Muscle layer of duodenum (tissue), 2 donors: ENCODE data around the gene CCDC172.
"Not testable (repeated sequence)": the region's sequence is repeated elsewhere in the genome, so short reads cannot be mapped to it uniquely, and the experiment has no call there.

Source experiments
- H3K27ac ChIP-seq: one replicate; pipeline ENCODE4 v1.7.0; 2013; ENCODE audit warnings: mild to moderate bottlenecking, low read length
- H3K27me3 ChIP-seq: one replicate; pipeline ENCODE4 v1.7.0; 2013; ENCODE audit warnings: low read depth, mild to moderate bottlenecking, control low read depth, low read length
- H3K36me3 ChIP-seq, 2 donors: one replicate each; pipeline ENCODE4 v1.7.0; 2013; ENCODE audit warnings: low read length in 2 of 2, control low read depth in 1 of 2, mild to moderate bottlenecking in 1 of 2; ENCODE audit not compliant: insufficient read depth in 2 of 2, control insufficient read depth in 1 of 2
- H3K4me1 ChIP-seq, 2 donors: one replicate each; pipeline ENCODE4 v1.7.0; 2013; ENCODE audit warnings: low read length in 2 of 2, mild to moderate bottlenecking in 2 of 2, control low read depth in 1 of 2, moderate library complexity in 1 of 2; ENCODE audit not compliant: insufficient read depth in 2 of 2, control insufficient read depth in 1 of 2
- H3K4me3 ChIP-seq, 2 donors: one replicate each; pipeline ENCODE4 v1.7.0; 2013; ENCODE audit warnings: low read length in 2 of 2, low read depth in 1 of 2, mild to moderate bottlenecking in 1 of 2
- H3K9me3 ChIP-seq, 2 donors: one replicate each; pipeline ENCODE4 v1.7.0; 2013; ENCODE audit warnings: low read length in 2 of 2, control low read depth in 1 of 2, mild to moderate bottlenecking in 1 of 2; ENCODE audit not compliant: control insufficient read depth in 1 of 2
- donor health status: healthy.

CCDC172 gene

DNA sequence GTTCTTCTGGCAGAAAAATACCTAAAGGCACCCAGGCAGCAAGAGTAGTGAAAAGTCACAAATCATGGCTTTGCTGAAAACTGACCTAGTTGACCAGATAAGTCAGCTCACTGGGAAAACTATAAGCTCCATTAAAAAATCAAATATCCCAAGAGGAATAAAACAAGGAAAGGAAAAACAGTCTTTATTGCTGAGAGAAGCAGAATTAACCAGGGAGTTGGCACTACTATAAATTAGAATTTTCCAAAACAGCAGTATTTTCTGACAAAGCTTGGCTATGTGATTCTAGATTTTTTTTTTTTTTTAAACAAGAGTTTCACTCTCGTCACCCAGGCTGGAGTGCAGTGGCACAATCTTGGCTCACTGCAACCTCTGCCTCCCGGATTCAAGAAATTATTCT, 12.6 kb downstream of the CCDC172 start:
- Histone ChIP-seq H3K36me3 (no peaks in the 10 kb centered on the region), H3K4me3 (no peak overlapping the region), H3K4me1 (no peaks in the 10 kb centered on the region), H3K9me3 (no peaks in the 10 kb centered on the region), H3K27ac (no peak overlapping the region), H3K27me3 (no peaks in the 10 kb centered on the region)

DNA sequence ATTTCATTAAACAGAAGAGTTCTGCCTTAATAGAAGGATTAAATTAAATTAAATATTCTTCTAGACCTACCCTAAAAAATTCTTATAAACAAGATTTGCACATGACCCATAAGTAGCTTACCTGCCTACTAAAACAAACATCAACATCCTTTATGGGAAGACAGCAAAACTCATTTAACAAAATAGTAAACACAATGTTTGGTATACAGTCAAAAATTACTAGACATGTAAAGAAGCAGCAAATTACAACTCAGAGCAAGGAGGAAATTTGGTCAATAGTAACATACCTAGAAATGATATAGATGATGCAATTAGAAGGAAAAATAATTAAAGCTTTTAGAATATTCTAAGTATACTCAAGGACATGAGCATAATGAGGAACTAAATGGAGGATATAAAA, 27.9 kb downstream of the CCDC172 start:
- H3K9me3 ChIP-seq, result peaks cover 0 to 4% of the 10 kb centered on the region in 2 donors
- H3K27ac ChIP-seq, result no peak overlapping the region
- H3K4me1 ChIP-seq, result no peaks in the 10 kb centered on the region
- no peaks in the 10 kb centered on the region for H3K36me3 ChIP-seq
- no peaks in the 10 kb centered on the region for H3K27me3 ChIP-seq
- H3K4me3 ChIP-seq, result no peak overlapping the region

DNA sequence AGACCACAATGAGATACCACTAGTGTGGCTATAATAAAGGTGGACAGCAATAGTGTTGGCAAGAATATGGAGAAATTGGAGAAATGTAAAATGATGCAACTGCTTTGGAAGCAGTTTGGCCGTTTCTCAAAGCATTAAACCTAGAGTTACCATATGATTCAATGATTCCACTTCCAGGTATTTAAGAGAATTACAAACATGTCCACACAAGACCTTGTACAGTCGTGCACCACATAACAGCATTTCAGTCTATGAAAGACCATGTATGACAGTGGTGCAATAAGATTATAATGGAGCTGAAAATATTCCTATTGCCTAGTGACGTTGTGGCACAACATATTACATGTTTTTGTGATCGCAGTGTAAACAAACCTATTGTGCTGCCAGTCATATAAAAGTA, 29.6 kb downstream of the CCDC172 start:
- H3K27me3 ChIP-seq, result no peaks in the 10 kb centered on the region
- H3K27ac ChIP-seq, result no peak overlapping the region
- no peak overlapping the region for H3K4me3 ChIP-seq
- H3K4me1 ChIP-seq, result no peaks in the 10 kb centered on the region
- peaks cover 0 to 4% of the 10 kb centered on the region in 2 donors for H3K9me3 ChIP-seq
- H3K36me3 ChIP-seq, result no peaks in the 10 kb centered on the region

DNA sequence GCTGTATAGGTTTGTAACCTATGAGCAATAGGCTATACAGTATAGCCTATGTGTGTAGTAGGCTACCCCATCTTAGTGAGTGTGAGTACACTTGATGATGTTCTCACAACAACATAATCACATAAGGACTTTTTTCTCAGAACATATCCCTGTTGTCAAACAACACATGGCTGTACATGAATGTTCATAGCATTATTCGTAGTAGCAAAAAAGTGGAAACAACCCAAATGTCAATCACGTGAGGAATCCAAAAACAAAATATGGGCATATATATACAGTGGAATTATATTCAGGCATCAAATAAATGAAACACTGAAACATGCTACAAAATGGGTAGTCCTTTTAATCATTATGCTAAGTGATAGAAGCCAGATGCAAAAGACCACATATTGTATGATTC, 31.1 kb downstream of the CCDC172 start:
- H3K4me1 ChIP-seq, result no peaks in the 10 kb centered on the region
- no peaks in the 10 kb centered on the region for H3K27me3 ChIP-seq
- no peak overlapping the region for H3K27ac ChIP-seq
- peaks cover 0 to 4% of the 10 kb centered on the region in 2 donors for H3K9me3 ChIP-seq
- no peaks in the 10 kb centered on the region for H3K36me3 ChIP-seq
- no peak overlapping the region for H3K4me3 ChIP-seq

DNA sequence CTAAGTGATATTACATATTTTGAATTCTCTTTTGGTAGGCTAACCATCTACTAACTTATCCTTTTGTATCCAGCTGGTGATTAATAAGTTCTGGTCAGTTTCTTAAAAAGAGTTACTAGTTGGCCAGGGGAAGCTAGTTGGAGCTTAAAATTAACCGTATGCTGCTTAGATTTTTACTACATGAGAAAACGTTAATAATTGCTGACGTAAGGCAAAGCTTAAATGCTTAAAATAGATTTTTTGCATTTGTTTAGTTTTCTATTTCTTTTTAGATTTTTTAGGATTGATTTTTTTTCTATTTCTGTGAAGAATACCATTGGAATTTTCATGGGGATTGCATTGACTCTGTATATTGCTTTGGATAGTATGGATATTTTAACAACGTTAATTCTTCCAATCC, 32.6 kb downstream of the CCDC172 start:
- peaks cover 0 to 4% of the 10 kb centered on the region in 2 donors for H3K9me3 ChIP-seq

DNA sequence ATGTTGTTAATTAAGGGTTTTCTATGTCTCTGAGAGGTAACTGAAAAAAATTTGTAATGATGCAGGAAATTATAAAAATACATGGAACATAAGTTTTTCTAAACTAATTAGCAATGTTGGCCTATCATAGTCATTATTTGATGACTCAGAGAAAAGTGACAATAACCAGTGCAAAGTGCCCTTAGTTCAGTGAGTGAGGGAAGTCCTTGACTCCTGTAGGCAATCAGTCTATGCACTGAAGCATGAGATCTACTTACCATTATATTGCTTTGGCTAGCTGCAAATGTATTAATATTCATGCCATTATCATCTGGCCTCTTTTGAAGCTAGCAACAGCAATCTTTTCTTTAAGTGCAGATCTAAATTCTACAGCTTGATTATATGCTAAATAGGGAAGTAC, 40.6 kb downstream of the CCDC172 start:
- no peak overlapping the region for H3K4me3 ChIP-seq
- no peaks in the 10 kb centered on the region for H3K36me3 ChIP-seq

More for the DNA sequence above, 32.6 kb downstream of the CCDC172 start:
- Histone ChIP-seq H3K4me1 (no peaks in the 10 kb centered on the region), H3K36me3 (no peaks in the 10 kb centered on the region), H3K4me3 (no peak overlapping the region), H3K27ac (no peak overlapping the region), H3K27me3 (no peaks in the 10 kb centered on the region)

DNA sequence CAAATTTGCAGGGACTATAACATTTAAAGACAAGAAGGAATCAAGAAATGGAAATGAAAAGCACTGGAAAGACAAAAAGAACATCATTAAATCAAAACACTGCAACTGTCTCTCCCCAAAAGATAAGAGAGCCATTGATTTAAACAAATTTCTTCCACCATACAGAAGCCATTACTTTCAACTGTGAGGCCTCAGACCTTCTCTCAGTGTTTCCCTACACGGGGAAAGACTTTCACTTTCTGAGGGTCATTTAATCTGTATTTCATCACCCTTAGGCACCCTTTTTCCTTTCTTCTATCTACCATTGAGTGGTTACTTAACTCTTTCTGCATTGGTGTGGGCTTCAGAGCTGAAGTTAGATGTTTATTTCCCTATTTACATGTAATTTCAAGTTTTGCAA, 47.5 kb downstream of the CCDC172 start:
- H3K4me3 ChIP-seq, result no peak overlapping the region
- no peaks in the 10 kb centered on the region for H3K27me3 ChIP-seq
- no peaks in the 10 kb centered on the region for H3K4me1 ChIP-seq
- H3K9me3 ChIP-seq, result no peaks in the 10 kb centered on the region
- H3K27ac ChIP-seq, result no peak overlapping the region
- no peaks in the 10 kb centered on the region for H3K36me3 ChIP-seq

More for the DNA sequence above, 40.6 kb downstream of the CCDC172 start:
- Histone ChIP-seq H3K27ac (no peak overlapping the region), H3K9me3 (no peaks in the 10 kb centered on the region), H3K4me1 (no peaks in the 10 kb centered on the region), H3K27me3 (no peaks in the 10 kb centered on the region)

DNA sequence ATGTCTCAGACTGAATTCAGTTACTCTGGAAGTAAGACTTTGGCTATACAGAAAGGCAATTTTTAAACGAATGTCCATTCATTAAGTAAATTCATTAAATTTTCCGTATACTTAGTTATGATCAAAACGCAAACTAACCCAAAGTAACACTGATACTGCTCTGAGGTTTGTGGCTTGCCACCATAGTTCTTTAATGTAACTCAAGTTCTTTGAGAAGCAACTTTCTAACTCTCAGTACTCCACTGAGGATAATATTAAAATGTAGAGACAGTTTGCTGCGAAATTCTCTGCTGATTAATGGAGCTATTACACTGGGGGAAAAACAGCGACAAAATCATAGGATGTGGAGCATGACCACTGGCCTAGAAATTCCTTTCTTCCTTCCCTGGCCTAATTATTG, 58.0 kb downstream of the CCDC172 start:
- Histone ChIP-seq H3K4me3 (no peak overlapping the region), H3K27me3 (no peaks in the 10 kb centered on the region), H3K9me3 (no peaks in the 10 kb centered on the region), H3K27ac (no peak overlapping the region), H3K36me3 (no peaks in the 10 kb centered on the region), H3K4me1 (no peaks in the 10 kb centered on the region)

DNA sequence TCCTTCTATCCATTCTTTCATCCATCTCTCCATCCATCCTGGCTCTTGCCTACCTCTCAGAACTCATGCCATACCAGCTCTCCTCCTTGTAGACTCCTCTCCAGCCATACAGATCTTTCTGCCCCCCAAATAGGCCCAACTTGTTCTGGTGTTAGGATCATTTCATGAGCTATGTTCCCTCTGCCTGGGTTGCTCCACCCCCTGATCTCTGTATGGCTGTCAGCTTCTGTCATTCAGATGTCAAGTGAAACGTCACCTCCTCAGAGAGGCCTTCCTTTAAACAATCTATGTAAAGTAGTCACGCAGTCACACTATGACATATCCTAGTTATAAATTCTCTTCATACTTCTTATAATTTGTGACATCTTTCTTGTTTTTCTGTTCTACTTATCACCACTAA, 61.1 kb downstream of the CCDC172 start:
- Histone ChIP-seq H3K27ac (no peak overlapping the region), H3K27me3 (no peaks in the 10 kb centered on the region), H3K9me3 (no peaks in the 10 kb centered on the region), H3K4me1 (no peaks in the 10 kb centered on the region), H3K36me3 (no peaks in the 10 kb centered on the region), H3K4me3 (no peak overlapping the region)

DNA sequence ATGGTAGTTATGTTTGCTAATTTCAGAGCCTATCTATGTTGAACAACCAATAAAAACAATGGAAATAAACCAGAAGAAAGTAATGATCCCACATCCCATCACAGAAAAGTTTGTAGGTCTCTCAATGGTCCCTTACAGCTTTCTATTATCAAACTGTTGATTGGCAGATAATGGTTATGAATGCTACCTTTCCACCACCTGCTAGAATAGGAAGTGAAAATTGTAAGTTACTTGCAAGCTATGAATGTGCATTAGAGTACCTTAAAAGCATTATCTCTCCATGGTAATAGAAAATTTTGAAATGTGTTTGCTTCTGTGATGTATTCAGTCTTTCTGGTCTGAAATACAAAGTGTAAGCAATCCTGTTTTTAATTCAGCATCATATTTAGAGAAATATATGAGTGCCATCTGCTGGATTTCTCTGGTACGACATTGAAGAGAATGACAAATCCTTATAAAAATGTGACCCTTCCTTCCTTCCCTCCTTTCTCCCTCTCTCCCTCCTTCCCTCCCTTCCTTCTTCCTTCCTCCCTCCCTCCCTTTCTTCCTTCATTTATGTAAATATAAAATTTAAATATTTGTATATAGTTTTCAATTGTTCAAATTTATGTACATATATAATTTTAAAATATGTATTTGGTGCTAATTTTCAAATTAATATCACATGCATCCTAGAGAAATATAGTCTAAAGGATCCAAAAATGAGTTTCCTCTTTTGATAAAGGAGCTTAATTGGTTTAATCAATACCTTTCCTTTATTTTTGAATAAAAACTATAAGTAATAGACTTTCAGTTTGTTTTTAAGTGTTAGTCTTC, 62.0 kb downstream of the CCDC172 start:
- Histone ChIP-seq H3K36me3 (no peaks in the 10 kb centered on the region), H3K27ac (no peak overlapping the region), H3K9me3 (no peaks in the 10 kb centered on the region), H3K27me3 (no peaks in the 10 kb centered on the region), H3K4me1 (no peaks in the 10 kb centered on the region), H3K4me3 (no peak overlapping the region)

DNA sequence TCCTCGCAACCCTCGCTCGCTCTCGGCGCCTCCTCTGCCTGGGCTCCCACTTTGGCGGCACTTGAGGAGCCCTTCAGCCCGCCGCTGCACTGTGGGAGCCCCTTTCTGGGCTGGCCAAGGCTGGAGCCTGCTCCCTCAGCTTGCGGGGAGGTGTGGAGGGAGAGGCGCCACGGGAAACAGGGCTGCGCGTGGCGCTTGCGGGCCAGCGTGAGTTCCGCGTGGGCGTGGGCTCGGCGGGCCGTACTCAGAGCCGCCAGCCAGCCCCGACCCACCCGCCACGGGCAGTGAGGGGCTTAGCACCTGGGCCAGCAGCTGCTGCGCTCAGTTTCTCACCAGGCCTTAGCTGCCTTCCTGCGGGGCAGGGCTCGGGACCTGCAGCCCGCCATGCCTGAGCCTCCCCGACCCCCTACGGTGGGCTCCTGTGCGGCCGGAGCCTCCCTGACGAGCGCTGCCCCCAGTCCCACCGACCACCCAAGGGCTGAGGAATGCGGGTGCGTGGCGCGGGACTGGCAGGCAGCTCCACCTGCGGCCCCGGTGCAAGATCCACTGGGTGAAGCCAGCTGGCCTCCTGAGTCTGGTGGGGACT, 69.1 kb downstream of the CCDC172 start:
- H3K27me3 ChIP-seq, H3K4me1 ChIP-seq, H3K9me3 ChIP-seq, H3K4me3 ChIP-seq, H3K36me3 ChIP-seq, H3K27ac ChIP-seq: not testable (repeated sequence)
